Small intestine (tissue), 7 donors: Measurements from ENCODE around the gene PDCD2. TPM values are rescaled to one million over a fixed set of nuclear protein-coding genes. Genes with fewer than 3 reads are reported as not detected.
"Not testable (repeated sequence)": the region's sequence is repeated elsewhere in the genome, so short reads cannot be mapped to it uniquely, and the experiment has no call there.

ENCODE experiments used
- DNase-seq, 2 donors: peaks; one replicate each; pipeline versions ENCODE4 v3.0.0 to v3.0.0-alpha.2; 2013
- FAIRE-seq: peaks from 2 replicates; lab custom pipeline; 2012; peaks lifted over from hg19 to GRCh38; lab: Jason Lieb, UNC
- H3K27ac ChIP-seq, 3 donors: one replicate each; pipeline ENCODE4 v1.5.1; 2013; ENCODE audit warnings: low read length in 2 of 3, mild to moderate bottlenecking in 2 of 3, control low read depth in 1 of 3, inconsistent platforms in 1 of 3, low read depth in 1 of 3, moderate library complexity in 1 of 3
- H3K27me3 ChIP-seq, 3 donors: one replicate each; pipeline ENCODE4 v1.6.1; 2013; ENCODE audit warnings: low read length in 3 of 3, inconsistent platforms in 1 of 3; ENCODE audit not compliant: control insufficient read depth in 3 of 3, insufficient read depth in 3 of 3
- H3K36me3 ChIP-seq, 3 donors: one replicate each; pipeline ENCODE4 v1.6.1; 2013; ENCODE audit warnings: low read length in 3 of 3, inconsistent platforms in 1 of 3, low read depth in 1 of 3, mild to moderate bottlenecking in 1 of 3, moderate library complexity in 1 of 3; ENCODE audit not compliant: control insufficient read depth in 3 of 3, insufficient read depth in 2 of 3
- H3K4me1 ChIP-seq, 3 donors: one replicate each; pipeline ENCODE4 v1.6.1; 2013; ENCODE audit warnings: low read length in 2 of 3, inconsistent platforms in 1 of 3, low read depth in 1 of 3, mild to moderate bottlenecking in 1 of 3, moderate library complexity in 1 of 3; ENCODE audit not compliant: control insufficient read depth in 3 of 3, insufficient read depth in 2 of 3
- H3K4me3 ChIP-seq, 3 donors: one replicate each; pipeline ENCODE4 v1.5.1; 2013; ENCODE audit warnings: low read length in 3 of 3, control low read depth in 1 of 3, inconsistent platforms in 1 of 3, low read depth in 1 of 3, mild to moderate bottlenecking in 1 of 3, moderate library complexity in 1 of 3
- H3K9me3 ChIP-seq, 2 donors: one replicate each; pipeline ENCODE4 v1.6.1; 2013; ENCODE audit warnings: low read depth in 1 of 2, low read length in 1 of 2; ENCODE audit not compliant: control insufficient read depth in 2 of 2, insufficient read depth in 1 of 2
- WGBS, 3 donors: extraction: QIAGEN DNeasy Blood & Tissue Kit; methylation state at CpG; one replicate each; pipeline ENCODE4 v1.1.7; 2013; 5-methylcytosine and 5-hydroxymethylcytosine counted together
- polyA plus RNA-seq, 4 donors: library from polyadenylated mRNA; stranded (reverse) in 3 of 4; unstranded in 1 of 4; fragments of 200-250 nt in 3 of 4; fragments of 120-200 nt in 1 of 4; gene quantifications; one replicate each; pipeline versions ENCODE4 v1.2.1 to v1.2.3, GENCODE V29; 2013
- donor health status: healthy with polysubstance abuse.
- donor health status: control.
- donor health status: control.
- donor health status: Bipolar disorder and iron deficiency.
- donor health status: healthy.

Gene PDCD2
- polyA plus RNA-seq, 4 donors: 54.9 to 69.7 (median 60.1) TPM

DNA sequence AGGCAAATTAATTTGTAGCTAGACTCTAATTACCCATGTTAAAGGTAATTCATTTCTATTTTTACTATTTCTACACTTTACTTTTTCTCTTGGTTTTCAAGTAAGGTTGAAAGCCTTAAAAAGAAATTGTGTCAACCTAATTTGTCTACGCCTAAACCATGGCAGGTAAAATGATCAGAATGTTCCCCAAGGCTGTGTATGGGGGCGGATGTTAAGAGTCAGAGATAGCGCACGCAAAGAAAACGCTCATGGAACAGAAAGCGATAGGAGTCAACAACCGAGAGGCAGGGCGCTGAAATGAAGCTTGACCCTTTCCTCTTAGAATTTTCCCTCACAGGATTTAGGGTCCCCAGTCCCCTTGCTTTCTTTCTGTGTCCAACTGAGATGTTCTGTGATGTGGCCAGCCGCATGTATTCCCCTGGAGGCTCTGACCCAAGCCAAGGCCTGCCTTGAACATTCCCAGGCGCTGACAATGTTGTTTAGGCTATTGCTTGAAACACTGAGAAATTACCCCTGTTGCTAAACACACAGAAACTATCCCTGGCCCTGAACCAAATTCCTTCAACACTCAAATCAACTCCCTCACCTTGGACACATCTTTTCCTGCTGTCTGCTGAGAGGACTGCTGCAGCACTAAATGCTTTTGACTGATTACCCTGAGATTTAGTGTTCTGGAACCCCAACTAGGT, 42.3 kb downstream of the PDCD2 start:
- peaks cover 6 to 29% (median 27%) of the 10 kb centered on the region in 3 donors for H3K36me3 ChIP-seq
- H3K27me3 ChIP-seq: no peaks in the 10 kb centered on the region
- 89 to 96% (median 95%) methylated on average over 10 of the region's 10 CpGs for WGBS, 3 donors
- peaks cover 0 to 7% (median 0%) of the 10 kb centered on the region in 3 donors for H3K4me1 ChIP-seq
- no peak overlapping the region for H3K4me3 ChIP-seq
- FAIRE-seq: no peak
- no peaks in the 10 kb centered on the region for H3K9me3 ChIP-seq
- DNase-seq: no peak
- no peak overlapping the region for H3K27ac ChIP-seq

DNA sequence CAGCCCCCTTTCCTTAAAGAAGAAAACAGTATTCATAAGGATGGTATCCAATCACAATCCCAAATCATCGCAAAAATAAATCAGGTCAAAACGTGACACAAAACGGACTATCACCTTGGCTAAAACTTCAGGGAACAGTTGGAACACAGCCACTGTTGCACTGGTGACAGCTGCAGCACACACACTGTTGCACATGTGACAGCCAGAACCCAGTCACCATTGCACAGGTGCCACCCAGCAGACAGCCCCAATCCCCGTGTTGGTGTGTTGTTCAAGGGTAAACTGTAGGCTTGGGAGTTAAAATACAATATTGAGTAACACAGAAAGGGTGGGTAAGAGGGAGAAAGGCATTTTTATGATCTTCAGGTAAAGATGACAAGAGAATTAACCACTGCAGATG, 47.1 kb downstream of the PDCD2 start:
- H3K27ac ChIP-seq: peak overlapping the region in 1 of 3 donors; percentile 72
- H3K27me3 ChIP-seq: no peaks in the 10 kb centered on the region
- FAIRE-seq (no peak), DNase-seq (no peak)
- no peaks in the 10 kb centered on the region for H3K9me3 ChIP-seq
- no peak overlapping the region for H3K4me3 ChIP-seq
- 56 to 83% (median 76%) methylated on average over 4 of the region's 4 CpGs for WGBS, 3 donors
- H3K36me3 ChIP-seq: peaks cover 18 to 33% (median 31%) of the 10 kb centered on the region in 3 donors
- H3K4me1 ChIP-seq: peaks cover 0 to 41% (median 0%) of the 10 kb centered on the region in 3 donors

GRCh38 chr6:170536671-170537070, 47.8 kb downstream of the PDCD2 start:
- no peaks in the 10 kb centered on the region for H3K27me3 ChIP-seq
- peak in 1 of 2 donors; percentile 74 for DNase-seq
- peak overlapping the region in 1 of 3 donors; percentile 72 for H3K27ac ChIP-seq
- no peak for FAIRE-seq
- WGBS, 3 donors: 57 to 75% (median 64%) methylated on average over 5 of the region's 5 CpGs
- no peak overlapping the region for H3K4me3 ChIP-seq
- H3K36me3 ChIP-seq: peaks cover 18 to 31% (median 29%) of the 10 kb centered on the region in 3 donors
- no peaks in the 10 kb centered on the region for H3K9me3 ChIP-seq
- peaks cover 0 to 44% (median 0%) of the 10 kb centered on the region in 3 donors for H3K4me1 ChIP-seq

DNA sequence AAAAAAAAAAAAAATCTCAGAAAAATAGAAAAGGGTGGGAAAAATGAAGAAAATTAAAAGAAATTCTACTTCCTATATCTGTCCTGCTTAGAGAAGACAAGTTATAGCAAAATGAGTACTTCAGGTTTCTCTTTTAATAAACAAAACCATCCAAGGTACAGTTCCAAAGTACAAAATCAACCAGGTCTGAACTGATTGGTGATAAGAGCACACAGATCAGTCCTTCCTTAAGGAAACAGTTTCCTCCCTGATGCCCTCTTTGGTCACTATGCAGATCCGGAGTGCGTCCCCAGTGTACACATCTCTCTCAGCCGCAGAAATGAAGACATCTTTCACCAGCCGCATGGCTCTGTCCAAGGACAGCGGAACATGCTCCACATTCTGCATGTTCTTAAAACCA, 49.4 kb downstream of the PDCD2 start:
- 41 to 77% (median 67%) methylated on average over 5 of the region's 5 CpGs for WGBS, 3 donors
- H3K4me1 ChIP-seq: peaks cover 0 to 44% (median 0%) of the 10 kb centered on the region in 3 donors
- no peak for FAIRE-seq
- H3K9me3 ChIP-seq: no peaks in the 10 kb centered on the region
- H3K36me3 ChIP-seq: peaks cover 18 to 31% (median 22%) of the 10 kb centered on the region in 3 donors
- peak overlapping the region in 1 of 3 donors; percentile 72 for H3K27ac ChIP-seq
- no peak overlapping the region for H3K4me3 ChIP-seq
- H3K27me3 ChIP-seq: no peaks in the 10 kb centered on the region
- peak; percentile 75 to 89 for DNase-seq

- Histone ChIP-seq H3K36me3 (peaks cover 15 to 30% (median 21%) of the 10 kb centered on the region in 3 donors), H3K27me3 (no peaks in the 10 kb centered on the region), H3K27ac (peak overlapping the region in 1 of 3 donors; percentile 72), H3K4me1 (peaks cover 0 to 44% (median 0%) of the 10 kb centered on the region in 3 donors), H3K4me3 (no peak overlapping the region), H3K9me3 (no peaks in the 10 kb centered on the region)
- 83 to 85% (median 84%) methylated on average over 2 of the region's 2 CpGs for WGBS, 3 donors
- no peak for DNase-seq
- no peak for FAIRE-seq
Observed at GRCh38 chr6:170533792-170534191, 50.6 kb downstream of the PDCD2 start.

GRCh38 chr6:170532867-170533488, 51.5 kb downstream of the PDCD2 start:
- H3K4me1 ChIP-seq: peaks cover 0 to 44% (median 0%) of the 10 kb centered on the region in 3 donors
- no peak for FAIRE-seq
- H3K27ac ChIP-seq: peak overlapping the region in 1 of 3 donors; percentile 72
- H3K9me3 ChIP-seq: no peaks in the 10 kb centered on the region
- H3K4me3 ChIP-seq: no peak overlapping the region
- DNase-seq: peak in 1 of 2 donors; percentile 42
- peaks cover 12 to 25% (median 21%) of the 10 kb centered on the region in 3 donors for H3K36me3 ChIP-seq
- no peaks in the 10 kb centered on the region for H3K27me3 ChIP-seq
- WGBS, 3 donors: 74 to 81% (median 78%) methylated on average over 7 of the region's 7 CpGs

DNA sequence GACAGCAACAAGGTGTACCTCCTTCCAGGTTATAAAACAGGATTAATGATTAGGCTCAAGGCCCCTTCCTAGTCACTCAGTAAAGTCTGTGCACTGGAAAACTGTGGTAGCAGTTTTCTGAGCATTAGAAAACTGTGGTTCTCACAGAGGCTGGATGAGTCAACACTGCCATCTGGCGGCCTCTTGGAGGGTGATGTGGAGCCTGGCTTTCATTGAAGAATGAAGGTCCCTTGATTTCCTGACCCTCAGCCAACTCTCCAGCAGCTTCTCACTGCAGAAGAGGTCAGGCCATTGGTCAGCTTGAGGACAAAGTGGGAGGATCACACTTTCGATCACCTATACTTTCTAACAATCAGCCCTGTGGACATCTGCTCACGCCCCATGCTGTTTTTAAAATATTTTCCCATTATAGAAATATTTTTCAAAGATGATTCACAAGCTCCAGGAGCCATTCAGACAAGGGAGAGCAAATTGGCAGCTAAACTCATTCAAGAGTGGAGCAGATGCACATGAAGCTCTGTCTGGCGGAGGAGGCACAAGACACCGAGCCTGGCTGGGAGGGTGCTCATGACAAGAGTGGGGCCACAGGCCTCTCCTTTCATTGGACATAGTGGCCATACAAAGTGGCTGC, 54.5 kb downstream of the PDCD2 start:
- 50 to 56% (median 55%) methylated on average over 5 of the region's 5 CpGs for WGBS, 3 donors
- Histone ChIP-seq H3K27me3 (no peaks in the 10 kb centered on the region), H3K36me3 (peaks cover 4 to 11% (median 6%) of the 10 kb centered on the region in 3 donors), H3K4me3 (no peak overlapping the region), H3K4me1 (peaks cover 0 to 20% (median 0%) of the 10 kb centered on the region in 3 donors), H3K9me3 (no peaks in the 10 kb centered on the region), H3K27ac (no peak overlapping the region)
- DNase-seq (peak; percentile 75 to 83), FAIRE-seq (no peak)

DNA sequence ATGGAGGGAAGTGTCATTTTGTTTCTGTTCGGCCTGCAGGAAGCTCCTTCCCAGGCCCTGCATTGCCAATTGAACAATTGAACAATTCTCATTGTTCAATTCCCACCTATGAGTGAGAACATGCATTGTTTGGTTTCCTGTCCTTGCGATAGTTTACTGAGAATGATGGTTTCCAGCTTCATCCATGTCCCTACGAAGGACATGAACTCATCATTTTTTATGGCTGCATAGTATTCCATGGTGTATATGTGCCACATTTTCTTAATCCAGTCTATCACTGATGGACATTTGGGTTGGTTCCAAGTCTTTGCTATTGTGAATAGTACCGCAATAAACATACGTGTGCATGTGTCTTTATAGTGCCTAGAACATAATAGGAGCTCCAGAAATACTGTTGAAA, 56.4 kb downstream of the PDCD2 start:
- not testable (repeated sequence) for FAIRE-seq, H3K36me3 ChIP-seq, H3K27me3 ChIP-seq, H3K4me1 ChIP-seq, H3K27ac ChIP-seq, DNase-seq, H3K4me3 ChIP-seq, H3K9me3 ChIP-seq
- WGBS, 3 donors: 85 to 94% (median 90%) methylated on average over 5 of the region's 5 CpGs
